GM19468 (cell line): ENCODE measurements around the gene DUSP2.

Experiments
- ATAC-seq: cut with Tn5 transposase; IDR thresholded peaks from one replicate; pipeline ENCODE4 v1.9.1; 2021; ENCODE audit warnings: mild to moderate bottlenecking, moderate library complexity, moderate number of reproducible peaks; ENCODE audit not compliant: unreplicated experiment; ENCODE audit errors: extremely low read depth

The DUSP2 gene

GRCh38 chr2:96135621-96136020 lies 9.6 kb downstream of the DUSP2 start:
- no peak for ATAC-seq

GRCh38 chr2:96135171-96135570 lies 10.1 kb downstream of the DUSP2 start:
- ATAC-seq, result no peak

- ATAC-seq, result no peak
Observed at GRCh38 chr2:96134421-96134820, 10.8 kb downstream of the DUSP2 start.

GRCh38 chr2:96131813-96132745 lies 13.2 kb downstream of the DUSP2 start:
- no peak for ATAC-seq

GRCh38 chr2:96131152-96131812 lies 14.0 kb downstream of the DUSP2 start:
- ATAC-seq, result no peak

GRCh38 chr2:96130483-96130882 lies 14.8 kb downstream of the DUSP2 start:
- no peak for ATAC-seq

GRCh38 chr2:96129528-96130120 lies 15.6 kb downstream of the DUSP2 start:
- ATAC-seq, result no peak

GRCh38 chr2:96128456-96128855 lies 16.8 kb downstream of the DUSP2 start:
- no peak for ATAC-seq

- ATAC-seq, result no peak
Observed at GRCh38 chr2:96124406-96125265, 20.6 kb downstream of the DUSP2 start.

- ATAC-seq, result no peak
Observed at GRCh38 chr2:96123936-96124335, 21.3 kb downstream of the DUSP2 start.

- no peak for ATAC-seq
Observed at GRCh38 chr2:96123290-96123689, 21.9 kb downstream of the DUSP2 start.

- ATAC-seq, result no peak
Observed at GRCh38 chr2:96122391-96122790, 22.8 kb downstream of the DUSP2 start.

- ATAC-seq, result no peak
Observed at GRCh38 chr2:96121414-96121813, 23.8 kb downstream of the DUSP2 start.

GRCh38 chr2:96120991-96121390 lies 24.2 kb downstream of the DUSP2 start:
- ATAC-seq, result no peak

- ATAC-seq, result no peak
Observed at GRCh38 chr2:96120091-96120720, 25.0 kb downstream of the DUSP2 start.

GRCh38 chr2:96119389-96119751 lies 25.9 kb downstream of the DUSP2 start:
- no peak for ATAC-seq

GRCh38 chr2:96118698-96119388 lies 26.4 kb downstream of the DUSP2 start:
- no peak for ATAC-seq

- no peak for ATAC-seq
Observed at GRCh38 chr2:96117701-96118588, 27.3 kb downstream of the DUSP2 start.
